ENCODE measurements around the gene BAIAP2.

- TF ChIP-seq EP300 (conservative IDR thresholded peaks at IDR 0.05; ENCODE audit: poor library complexity, severe bottlenecking) (no peak), CTCF (IDR thresholded peaks at IDR 0.05; ENCODE audit: poor library complexity, severe bottlenecking) (no peak), POLR2AphosphoS5 (IDR thresholded peaks at IDR 0.05) (no peak), EZH2 (IDR thresholded peaks at IDR 0.05; ENCODE audit: borderline replicate concordance, insufficient read depth, low read length, poor library complexity, severe bottlenecking) (no peak), TAF1 (IDR thresholded peaks at IDR 0.05; ENCODE audit: low read depth) (no peak), RAD21 (conservative IDR thresholded peaks at IDR 0.05) (no peak)
These were observed 7.9 kb upstream of the BAIAP2 start for GRCh38 chr17:81027038-81027437.
